Stimulated activated CD4-positive, alpha-beta T cell treated with anti-CD3 and anti-CD28 coated beads, Interleukin-15, amount 100 ng/mL, for 1 hour (primary cell): ENCODE results near the gene GSDMA.

Experiments used
- DNase-seq, 2 donors: peaks; one replicate each; pipeline ENCODE4 v3.0.0-alpha.2; 2020; ENCODE audit warnings: low read depth in 1 of 2, low spot score in 1 of 2

The GSDMA gene

GRCh38 chr17:40019140-40019991 is 56.6 kb downstream of the GSDMA start:
- no peak for DNase-seq

- DNase-seq = no peak
Measured at GRCh38 chr17:40020146-40020545, 57.3 kb downstream of the GSDMA start.

GRCh38 chr17:40021451-40021971 is 58.7 kb downstream of the GSDMA start:
- DNase-seq = no peak

GRCh38 chr17:40022497-40022896 is 59.7 kb downstream of the GSDMA start:
- no peak for DNase-seq

- no peak for DNase-seq
Measured at GRCh38 chr17:40022961-40023541, 60.2 kb downstream of the GSDMA start.

- no peak for DNase-seq
Measured at GRCh38 chr17:40023590-40024292, 60.9 kb downstream of the GSDMA start.

GRCh38 chr17:40024901-40025300 is 62.1 kb downstream of the GSDMA start:
- no peak for DNase-seq

GRCh38 chr17:40025559-40025958 is 62.8 kb downstream of the GSDMA start:
- DNase-seq = no peak

- no peak for DNase-seq
Measured at GRCh38 chr17:40025991-40026815, 63.4 kb downstream of the GSDMA start.

- DNase-seq = peak; percentile 48 to 49
Measured at GRCh38 chr17:40026816-40027613, 64.2 kb downstream of the GSDMA start.
